Testis (tissue), 5 donors: ENCODE results near the gene SLC1A3. TPM values are rescaled to one million over a fixed set of nuclear protein-coding genes. Genes with fewer than 3 reads are reported as not detected.

Experiments
- DNase-seq: peaks from one replicate; pipeline ENCODE4 v3.0.0-alpha.2; 2019
- H3K27ac ChIP-seq, 2 donors: fragments of 200-600 bp; sonication (generic); one replicate each; pipeline ENCODE4 v1.5.1; 2019
- H3K27me3 ChIP-seq: fragments of 200-600 bp; sonication (generic); one replicate; pipeline ENCODE4 v1.5.1; 2019
- H3K36me3 ChIP-seq: fragments of 200-600 bp; sonication (generic); one replicate; pipeline ENCODE4 v1.5.1; 2017; ENCODE audit warnings: low read depth; ENCODE audit errors: missing control alignments
- H3K4me1 ChIP-seq: fragments of 200-600 bp; sonication (generic); one replicate; pipeline ENCODE4 v1.5.1; 2019
- H3K4me3 ChIP-seq, 2 donors: fragments of 200-600 bp; sonication (generic); one replicate each; pipeline ENCODE4 v1.5.1; 2017 to 2019
- H3K9me3 ChIP-seq: fragments of 200-600 bp; sonication (generic); one replicate; pipeline ENCODE4 v1.5.1; 2017
- CTCF ChIP-seq, 3 experiments: fragments of 450-650 bp in 2 of 3; fragments of 200-600 bp in 1 of 3; sonication (generic) in 1 of 3; IDR thresholded peaks; one replicate each; pipeline ENCODE4 v1.5.1; 2016 to 2019; ENCODE audit warnings: antibody characterized with exemption in 3 of 3, mild to moderate bottlenecking in 2 of 3, moderate library complexity in 1 of 3
- POLR2A ChIP-seq: fragments of 450-650 bp; IDR thresholded peaks from one replicate; pipeline ENCODE4 v1.6.1; 2017; ENCODE audit warnings: antibody characterized with exemption, mild to moderate bottlenecking, moderate library complexity
- WGBS, 2 donors: methylation state at CpG; one replicate each; pipeline ENCODE4 v1.1.5; 2018; 5-methylcytosine and 5-hydroxymethylcytosine counted together
- intact Hi-C: fragments of 100-400 bp; cut with DNase I; formaldehyde crosslinking; loops from one replicate; pipeline ENCODE4 v1.15.1; 2023; ENCODE audit warnings: low total_unique reads
- long read RNA-seq, 2 donors: transcript quantifications; one replicate each; lab custom pipeline, GENCODE V29; 2026
- polyA plus RNA-seq: library from polyadenylated mRNA; stranded (reverse); fragments of 350-450 nt; fragmentation: Illumina TruSeq; extraction: RNeasy Lipid Tissue Mini Kit (QIAGEN cat#74804); gene quantifications from one replicate; pipeline ENCODE4 v1.2.3, GENCODE V29; 2014; ENCODE audit warnings: low read depth, low replicate concordance; ENCODE audit not compliant: insufficient read depth
- total RNA-seq, 2 donors: library from RNA; depleted of rRNA; stranded (reverse); fragments of >200 nt; gene quantifications; one replicate each; pipeline ENCODE4 v1.2.3, GENCODE V29; 2016

Gene SLC1A3
- total RNA-seq (10 to 100 TPM in 1 of 2 donors, 1 to 10 TPM in 1; 6.6 to 10.8 TPM), polyA plus RNA-seq (3.6 TPM)
- long read RNA-seq, donor 1, full-length matches to known transcripts, result 2 of 2 reads
- long read RNA-seq, donor 1, partial matches to known transcripts, result 0 of 2 reads
- long read RNA-seq, donor 1, other reads (novel, unspliced or antisense), result 0 of 2 reads
- long read RNA-seq, donor 2, full-length matches to known transcripts, result 1 of 1 reads
- long read RNA-seq, donor 2, partial matches to known transcripts, result 0 of 1 reads
- long read RNA-seq, donor 2, other reads (novel, unspliced or antisense), result 0 of 1 reads

- H3K27ac ChIP-seq, result peak within 1 kb of the TSS; percentile 29 to 69
- WGBS, 2 donors, result 0 to 2% methylated on average over 20 of the region's 20 CpGs
- no peaks in the 10 kb centered on the region for H3K9me3 ChIP-seq
- H3K36me3 ChIP-seq, result no peaks in the 10 kb centered on the region
- intact Hi-C loops, result no loop called here
- H3K4me1 ChIP-seq, result no peaks in the 10 kb centered on the region
- no peaks in the 10 kb centered on the region for H3K27me3 ChIP-seq
- peak within 1 kb of the TSS; percentile 51 to 57 for H3K4me3 ChIP-seq
- TF ChIP-seq POLR2A (peak; percentile 28), CTCF (IDR thresholded peaks at IDR 0.05) (no peak)
- DNase-seq, result peak; percentile 81
Measured at GRCh38 chr5:36606428-36607113, at the start of gene SLC1A3. SLC1A3 (plus strand) TSS chr5:36606606; CDS start chr5:36608424, 1,818 bp downstream.

GRCh38 chr5:36558641-36559040, 47.8 kb upstream of the SLC1A3 start:
- Histone ChIP-seq H3K4me1 (no peaks in the 10 kb centered on the region), H3K27ac (no peak overlapping the region), H3K9me3 (no peaks in the 10 kb centered on the region), H3K36me3 (no peaks in the 10 kb centered on the region), H3K27me3 (no peaks in the 10 kb centered on the region), H3K4me3 (no peak overlapping the region)
- TF ChIP-seq CTCF (IDR thresholded peaks at IDR 0.05) (no peak), POLR2A (no peak)
- DNase-seq, result no peak
- 92 to 97% methylated on average over 2 of the region's 2 CpGs for WGBS, 2 donors
- intact Hi-C loops, result no loop called here

DNA sequence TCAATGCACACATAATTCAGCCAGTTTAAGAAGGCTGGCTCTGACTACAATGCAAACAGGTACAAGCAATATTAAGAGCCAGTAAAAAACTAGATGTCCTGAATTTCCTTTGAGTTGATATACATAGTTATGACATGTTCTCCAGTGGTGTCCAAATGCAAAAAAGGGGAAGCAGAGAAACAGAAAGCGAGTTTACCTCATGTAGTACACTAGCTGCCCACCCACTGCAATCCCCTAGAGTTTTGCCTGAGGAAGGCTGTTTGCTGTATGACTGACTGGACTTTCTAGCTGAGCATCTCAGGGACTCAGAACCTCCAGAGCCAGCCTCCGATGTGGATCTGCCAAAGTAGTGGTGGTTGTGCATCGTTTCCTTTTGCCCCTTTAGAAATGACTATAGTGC, 44.8 kb upstream of the SLC1A3 start:
- TF ChIP-seq POLR2A, result no peak
- TF ChIP-seq CTCF (IDR thresholded peaks at IDR 0.05), result no peak
- Histone ChIP-seq H3K4me3 (no peak overlapping the region), H3K27ac (no peak overlapping the region), H3K9me3 (no peaks in the 10 kb centered on the region), H3K27me3 (no peaks in the 10 kb centered on the region), H3K4me1 (no peaks in the 10 kb centered on the region), H3K36me3 (no peaks in the 10 kb centered on the region)
- intact Hi-C loops, result no loop called here
- no peak for DNase-seq
- WGBS, 2 donors, result 76 to 87% methylated on average over 3 of the region's 3 CpGs

- H3K36me3 ChIP-seq, result no peaks in the 10 kb centered on the region
- no peaks in the 10 kb centered on the region for H3K27me3 ChIP-seq
- DNase-seq, result peak; percentile 61
- H3K4me1 ChIP-seq, result peaks cover 6% of the 10 kb centered on the region
- intact Hi-C loops, result no loop called here
- WGBS, 2 donors, result 39 to 51% methylated on average over 5 of the region's 5 CpGs
- no peaks in the 10 kb centered on the region for H3K9me3 ChIP-seq
- TF ChIP-seq POLR2A (no peak), CTCF (IDR thresholded peaks at IDR 0.05) (no peak)
- H3K4me3 ChIP-seq, result no peak overlapping the region
- no peak overlapping the region for H3K27ac ChIP-seq
Measured at GRCh38 chr5:36569491-36569890, 36.9 kb upstream of the SLC1A3 start.
